LHCN-M2 (cell line): ENCODE results near the gene XYLB. TPM values are rescaled to one million over a fixed set of nuclear protein-coding genes. Genes with fewer than 3 reads are reported as not detected.

Experiments used
- DNase-seq: peaks from one replicate; pipeline ENCODE4 v3.0.0-alpha.2; 2012; ENCODE audit warnings: low read depth
- total RNA-seq: library from RNA; depleted of rRNA; stranded (reverse); fragments of >200 nt; gene quantifications from 2 replicates; pipeline ENCODE4 v1.2.3, GENCODE V29; 2014

XYLB gene
- total RNA-seq, 1 experiment from 2014 or later = 3.0 TPM

GRCh38 chr3:38323060-38323459, 23.5 kb upstream of the XYLB start:
- DNase-seq = no peak

- no peak for DNase-seq
Observed at GRCh38 chr3:38325256-38325655, 21.3 kb upstream of the XYLB start.

GRCh38 chr3:38327335-38328009, 19.1 kb upstream of the XYLB start:
- DNase-seq = peak; percentile 70

GRCh38 chr3:38331257-38332022, 15.1 kb upstream of the XYLB start:
- DNase-seq = no peak

- DNase-seq = no peak
Observed at GRCh38 chr3:38332201-38332600, 14.4 kb upstream of the XYLB start.

GRCh38 chr3:38334142-38335055, 12.2 kb upstream of the XYLB start:
- peak; percentile 74 for DNase-seq

- no peak for DNase-seq
Observed at GRCh38 chr3:38335263-38335662, 11.3 kb upstream of the XYLB start.

- DNase-seq = no peak
Observed at GRCh38 chr3:38337703-38338102, 8.9 kb upstream of the XYLB start.

GRCh38 chr3:38343797-38344594, 2.6 kb upstream of the XYLB start:
- DNase-seq = peak; percentile 19

GRCh38 chr3:38345879-38346586, 552 bp upstream of the XYLB start:
- no peak for DNase-seq

- DNase-seq = no peak
Observed at GRCh38 chr3:38347421-38348200, 1.0 kb downstream of the XYLB start.

- DNase-seq = peak; percentile 26
Observed at GRCh38 chr3:38348903-38349302, 2.3 kb downstream of the XYLB start.

- DNase-seq = peak; percentile 22
Observed at GRCh38 chr3:38349684-38350359, 3.2 kb downstream of the XYLB start.

- no peak for DNase-seq
Observed at GRCh38 chr3:38353151-38353550, 6.6 kb downstream of the XYLB start.

GRCh38 chr3:38354588-38355330, 8.2 kb downstream of the XYLB start:
- DNase-seq = peak; percentile 68

GRCh38 chr3:38359038-38359437, 12.5 kb downstream of the XYLB start:
- no peak for DNase-seq

- DNase-seq = no peak
Observed at GRCh38 chr3:38360345-38360744, 13.8 kb downstream of the XYLB start.

GRCh38 chr3:38361496-38361895, 14.9 kb downstream of the XYLB start:
- DNase-seq = no peak
